ENCODE measurements around the gene ABCA8.
"Not testable (repeated sequence)": the region's sequence is repeated elsewhere in the genome, so short reads cannot be mapped to it uniquely, and the experiment has no call there.

Gene ABCA8

GRCh38 chr17:68865584-68865983 is 89.6 kb downstream of the ABCA8 start:
- no peak for DNase-seq

- DNase-seq: no peak
Measured at GRCh38 chr17:68863091-68863652, 92.0 kb downstream of the ABCA8 start.

GRCh38 chr17:68861602-68862001 is 93.6 kb downstream of the ABCA8 start:
- DNase-seq: no peak

DNA sequence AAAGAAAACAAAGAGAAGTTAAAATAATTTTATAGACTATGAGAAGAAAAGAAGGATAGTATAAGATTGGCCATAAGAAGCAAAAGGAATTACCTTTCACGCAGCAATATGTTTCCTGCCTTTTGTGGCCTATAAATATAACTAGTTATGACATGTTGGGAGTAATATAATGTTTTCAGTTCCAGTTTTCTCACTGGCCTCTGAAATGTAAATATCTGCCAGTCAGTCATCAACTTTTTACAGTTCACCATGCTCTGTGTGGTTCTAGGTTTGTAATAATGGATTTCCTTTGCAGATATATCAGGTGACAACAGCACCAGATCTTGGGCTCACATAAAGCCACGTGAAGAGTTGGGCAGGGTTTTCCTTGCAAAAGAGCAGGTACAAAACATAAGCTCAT is 94.3 kb downstream of the ABCA8 start:
- DNase-seq: no peak

DNA sequence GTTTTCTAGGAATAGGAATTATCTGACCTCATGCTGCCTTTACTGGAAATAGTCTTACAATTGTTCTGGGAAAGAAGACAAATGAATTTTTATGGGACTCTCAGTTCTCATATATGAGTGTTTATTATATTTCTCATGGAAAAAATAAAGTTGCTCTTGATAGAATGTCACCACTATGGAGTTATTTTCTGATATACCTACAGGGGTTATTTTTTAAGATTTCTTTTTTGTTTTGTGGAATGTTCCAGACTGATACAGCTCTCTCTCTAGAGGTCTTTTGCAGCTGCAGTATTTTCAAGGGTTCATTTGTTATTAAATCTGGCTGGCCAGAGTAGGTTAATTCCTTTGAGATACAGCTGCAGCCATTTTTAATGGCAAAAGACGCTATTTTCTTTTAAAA is 100.7 kb downstream of the ABCA8 start:
- DNase-seq: no peak

GRCh38 chr17:68853439-68853838 is 101.8 kb downstream of the ABCA8 start:
- no peak for DNase-seq

- no peak for DNase-seq
Measured at GRCh38 chr17:68853036-68853435, 102.2 kb downstream of the ABCA8 start.

- DNase-seq: no peak
Measured at GRCh38 chr17:68851890-68852289, 103.3 kb downstream of the ABCA8 start.

- no peak for DNase-seq
Measured at GRCh38 chr17:68850749-68851510, 104.3 kb downstream of the ABCA8 start.

DNA sequence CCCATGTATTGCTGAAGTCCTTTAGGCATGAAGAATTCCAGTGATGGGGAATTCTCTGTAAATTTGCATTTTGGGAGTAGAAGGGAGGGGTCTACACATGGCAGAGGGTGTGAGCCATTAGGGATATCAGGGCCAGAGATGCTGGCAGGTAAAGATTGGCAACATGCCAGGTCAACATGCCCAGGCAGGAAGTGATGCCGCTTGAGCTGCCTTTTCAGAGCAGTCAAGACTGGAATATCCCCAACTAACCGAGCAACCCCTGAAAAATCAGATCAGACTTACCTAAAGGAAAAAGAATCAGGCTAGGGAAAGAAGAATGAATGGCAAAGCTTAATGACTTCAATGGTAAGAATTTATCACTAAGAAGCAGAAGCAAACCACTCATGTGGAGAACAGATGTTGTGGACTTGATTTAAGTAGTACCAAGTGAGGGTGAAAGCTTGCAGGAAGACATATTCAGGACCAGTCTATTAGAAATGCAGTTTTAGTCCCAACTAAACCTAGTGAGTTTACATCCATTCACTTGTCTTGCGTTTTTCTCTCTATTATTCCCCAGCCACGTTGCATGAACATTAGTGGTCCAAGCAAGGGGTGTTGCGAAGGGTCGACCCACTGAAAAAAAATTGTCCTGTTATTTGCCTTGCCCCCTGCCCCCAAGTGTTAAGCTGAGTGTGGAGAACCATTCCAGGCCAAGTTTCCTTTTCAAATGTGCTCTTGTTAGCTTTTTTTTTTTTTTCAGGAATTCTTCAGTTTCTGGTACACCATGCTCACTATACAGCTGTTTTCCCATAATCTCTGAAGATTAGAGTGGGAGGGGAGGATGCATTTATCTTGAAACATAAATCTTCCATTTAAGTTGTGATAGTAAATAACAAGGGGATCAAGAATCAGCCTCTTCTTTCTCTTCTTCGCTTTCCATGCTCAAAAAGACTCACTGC is 105.2 kb downstream of the ABCA8 start:
- no peak for DNase-seq

DNA sequence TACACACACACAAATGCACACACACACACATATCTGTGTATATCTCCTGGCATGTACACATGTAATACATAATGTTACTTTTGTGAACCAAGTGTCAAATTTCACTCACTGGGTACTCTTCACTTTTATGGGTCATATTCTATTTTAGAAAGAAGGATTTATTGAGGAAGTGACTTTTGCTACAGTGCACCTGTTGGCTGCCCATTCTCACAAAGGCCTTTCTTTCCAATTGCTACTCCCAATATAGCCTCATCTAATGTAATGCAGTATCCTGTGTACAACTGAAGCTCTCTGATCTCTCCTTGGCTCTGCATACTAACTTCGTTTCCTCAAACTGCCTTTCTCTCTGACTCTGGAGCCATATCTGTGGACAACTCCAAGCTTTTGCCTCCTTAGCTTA is 107.5 kb downstream of the ABCA8 start:
- no peak for DNase-seq

- no peak for DNase-seq
Measured at GRCh38 chr17:68843522-68843921, 111.7 kb downstream of the ABCA8 start.

GRCh38 chr17:68840073-68840472 is 115.1 kb downstream of the ABCA8 start:
- no peak for DNase-seq

- DNase-seq: no peak
Measured at GRCh38 chr17:68835071-68835470, 120.1 kb downstream of the ABCA8 start.

- no peak for DNase-seq
Measured at GRCh38 chr17:68834328-68834836, 120.8 kb downstream of the ABCA8 start.

DNA sequence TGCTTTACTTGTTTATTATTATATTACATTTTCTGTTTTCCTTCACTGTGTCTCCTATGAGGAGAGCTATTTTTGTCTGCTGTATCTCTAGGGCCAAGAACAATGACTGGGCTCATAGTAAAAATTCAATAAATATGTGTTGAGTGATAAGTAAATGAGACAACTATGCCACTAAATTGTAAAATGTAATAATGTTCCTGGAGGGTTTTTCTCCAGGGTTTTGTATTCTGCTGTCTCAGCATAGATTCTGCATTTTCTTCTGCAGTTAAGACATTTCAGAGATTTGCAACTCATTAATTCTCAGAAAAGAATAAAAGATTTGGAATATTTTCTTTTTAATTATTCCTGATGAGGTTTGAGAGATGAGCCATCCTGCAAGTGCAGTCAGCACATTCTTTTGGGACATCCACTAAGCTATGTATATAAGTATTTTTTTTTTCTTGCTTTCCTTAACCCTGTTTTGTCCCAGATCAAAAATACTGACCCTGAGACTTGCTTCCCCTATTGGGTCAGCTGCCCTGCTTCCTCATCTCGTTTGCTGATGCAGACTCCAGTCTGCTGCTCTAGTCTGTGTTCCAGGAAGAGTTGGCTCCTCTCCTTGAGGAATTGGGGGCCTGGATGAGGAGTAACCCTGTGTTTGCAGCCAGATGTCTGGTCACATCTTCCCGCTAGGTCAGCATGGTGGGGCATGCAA is 122.9 kb downstream of the ABCA8 start:
- DNase-seq: no peak

DNA sequence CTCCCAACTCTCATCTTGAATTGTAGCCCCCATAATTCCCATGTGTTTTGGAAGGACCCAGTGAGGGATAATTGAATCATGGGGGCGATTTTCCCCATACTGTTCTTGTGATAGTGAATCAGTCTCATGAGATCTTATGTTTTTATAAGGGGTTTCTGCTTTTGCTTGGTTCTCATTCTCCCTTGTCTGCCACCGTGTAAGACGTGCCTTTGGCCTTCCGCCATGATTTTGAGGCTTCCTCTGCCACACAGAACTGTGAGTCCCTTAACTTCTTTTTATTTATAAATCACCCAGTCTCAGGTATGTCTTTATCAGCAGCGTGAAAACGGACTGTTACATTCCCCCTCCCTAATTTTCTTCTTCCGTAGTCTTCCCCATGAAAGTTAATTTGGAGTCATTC is 124.0 kb downstream of the ABCA8 start:
- DNase-seq: no peak

DNA sequence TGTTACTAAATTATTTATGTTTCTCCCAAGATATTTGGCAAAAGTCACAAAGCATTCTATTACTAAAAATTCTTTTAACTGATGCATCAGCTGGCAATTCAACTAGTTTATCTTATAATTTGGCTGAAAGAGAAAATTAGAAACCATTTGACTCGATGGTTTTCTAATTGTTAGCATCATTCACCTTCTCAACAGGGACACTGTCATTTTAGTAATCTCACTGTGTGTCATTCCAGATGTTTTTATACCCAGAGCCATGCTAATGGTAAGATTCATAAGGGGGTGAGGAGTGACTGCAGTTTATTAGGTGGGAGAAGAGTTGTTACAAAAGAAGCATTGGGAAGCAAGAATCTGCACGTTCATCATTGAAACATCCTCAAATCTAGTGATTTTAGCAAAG is 124.9 kb downstream of the ABCA8 start:
- DNase-seq: no peak

- DNase-seq: no peak
Measured at GRCh38 chr17:68829211-68829610, 126.0 kb downstream of the ABCA8 start.

DNA sequence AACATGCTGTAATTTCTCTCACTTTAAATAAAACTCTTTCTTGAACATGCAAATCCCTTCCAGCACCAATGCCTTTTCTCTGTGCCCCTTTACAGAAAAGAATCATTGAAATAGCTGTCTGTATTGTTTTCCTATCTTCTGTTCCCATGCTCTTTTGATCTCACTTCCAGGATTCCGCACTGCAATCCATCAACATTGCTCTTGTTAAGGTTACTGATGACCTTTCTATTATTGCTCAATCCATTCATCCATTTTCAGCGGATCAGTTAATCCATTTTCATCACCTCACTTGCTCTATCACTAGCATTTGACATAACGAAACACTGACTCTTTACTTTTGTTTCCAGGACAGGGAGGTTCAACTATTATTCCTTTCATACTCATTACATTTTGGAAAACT is 130.5 kb downstream of the ABCA8 start:
- no peak for DNase-seq

- not testable (repeated sequence) for DNase-seq
Measured at GRCh38 chr17:68824185-68824584, 131.0 kb downstream of the ABCA8 start.

- DNase-seq: no peak
Measured at GRCh38 chr17:68822719-68823289, 132.4 kb downstream of the ABCA8 start.

Measured in amniotic stem cell (primary cell).